Panc1 (cell line): ENCODE results near the gene ITGB5. TPM values are rescaled to one million over a fixed set of nuclear protein-coding genes. Genes with fewer than 3 reads are reported as not detected.

ENCODE experiments used
- ATAC-seq: fragments of 200-7000 bp; cut with Tn5 transposase; 2 replicates; pipeline ENCODE4 v1.9.1; 2020; ENCODE audit warnings: mild to moderate bottlenecking, moderate library complexity
- BruUV-seq: library from RNA; stranded (reverse); fragments of 400-500 nt; replicated peaks from 2 replicates; lab custom pipeline; 2021; lab: Mats Ljungman, UMichigan
- CTCF ChIA-PET: fragments of 300-600 bp; sonication (Branson Sonifier 250); formaldehyde crosslinking; loops from one replicate; lab custom pipeline; 2022; ENCODE audit warnings: antibody characterized with exemption; lab: Charles Lee
- POLR2A ChIA-PET: fragments of 300-600 bp; sonication (Branson Sonifier 250); formaldehyde crosslinking; loops from one replicate; lab custom pipeline; 2022; ENCODE audit warnings: antibody characterized with exemption; lab: Charles Lee
- DNase-seq: peaks from one replicate; pipeline ENCODE4 v3.0.0-alpha.2; 2010; ENCODE audit warnings: low read depth, low spot score
- H3K27ac ChIP-seq: 2 replicates; pipeline ENCODE4 v1.5.1; 2011; ENCODE audit warnings: mild to moderate bottlenecking, low read length, inconsistent platforms
- H3K27me3 ChIP-seq: fragments of 200-500 bp; sonication (Bioruptor generic); 2 replicates; pipeline ENCODE4 v1.6.0; 2014; ENCODE audit warnings: low read length, inconsistent platforms; ENCODE audit not compliant: control insufficient read depth, insufficient read depth
- H3K36me3 ChIP-seq: fragments of 200-500 bp; sonication (Bioruptor generic); 2 replicates; pipeline ENCODE4 v1.5.1; 2014; ENCODE audit warnings: inconsistent platforms, mild to moderate bottlenecking, low read length, moderate library complexity; ENCODE audit not compliant: control insufficient read depth, insufficient read depth
- H3K4me1 ChIP-seq: 2 replicates; pipeline ENCODE4 v1.5.1; 2011; ENCODE audit warnings: inconsistent platforms, mild to moderate bottlenecking, low read length, moderate library complexity; ENCODE audit not compliant: control insufficient read depth, insufficient read depth
- H3K4me3 ChIP-seq, 2 experiments: 2 replicates each; pipeline ENCODE4 v1.5.1; 2011 to 2012; ENCODE audit warnings: low read depth in 2 of 2, low read length in 2 of 2, mild to moderate bottlenecking in 2 of 2, inconsistent platforms in 1 of 2, moderate library complexity in 1 of 2
- H3K9me3 ChIP-seq: fragments of 200-500 bp; sonication (Bioruptor generic); 2 replicates; pipeline ENCODE4 v1.5.1; 2014; ENCODE audit warnings: low read depth, mild to moderate bottlenecking, inconsistent platforms, low read length, moderate library complexity; ENCODE audit not compliant: control insufficient read depth, insufficient read depth
- CTCF ChIP-seq: fragments of 450-650 bp; IDR thresholded peaks from 2 replicates; pipeline ENCODE4 v1.5.1; 2017; ENCODE audit warnings: mild to moderate bottlenecking
- POLR2AphosphoS5 ChIP-seq: IDR thresholded peaks from 2 replicates; pipeline ENCODE4 v1.6.1; 2012; ENCODE audit warnings: mild to moderate bottlenecking, low read depth, low read length, moderate library complexity
- REST ChIP-seq, 2 experiments: IDR thresholded peaks; 2 replicates each; pipeline ENCODE4 v1.6.1; 2011 to 2012; ENCODE audit warnings: low read depth in 2 of 2, control low read depth in 1 of 2, low read length in 1 of 2, mild to moderate bottlenecking in 1 of 2, moderate library complexity in 1 of 2; ENCODE audit not compliant: insufficient read depth in 1 of 2
- SIN3A ChIP-seq: IDR thresholded peaks from 2 replicates; pipeline ENCODE4 v1.6.1; 2012; ENCODE audit warnings: low read depth, mild to moderate bottlenecking, low read length, moderate library complexity, borderline replicate concordance; ENCODE audit not compliant: insufficient read depth
- TCF7L2 ChIP-seq: IDR thresholded peaks from 2 replicates; pipeline ENCODE4 v1.6.1; 2011; ENCODE audit warnings: mild to moderate bottlenecking, low read depth, low read length, inconsistent platforms
- in situ Hi-C: cut with HindIII; loops from 2 replicates; pipeline ENCODE4 v1.10.0; 2016; ENCODE audit warnings: low sequenced_read_pairs, low pct_unique_long_range_greater_than_20kb
- intact Hi-C: fragments of 100-400 bp; cut with micrococcal nuclease; formaldehyde crosslinking; loops from one replicate; pipeline ENCODE4 v1.10.0; 2022; ENCODE audit not compliant: unreplicated experiment
- total RNA-seq: library from RNA; stranded (reverse); gene quantifications from one replicate; pipeline ENCODE4 v1.2.1, GENCODE V29; 2021; ENCODE audit not compliant: unreplicated experiment

ITGB5 gene
- total RNA-seq, 1 experiment from 2014 or later: 446 TPM

- no peaks in the 10 kb centered on the region for H3K36me3 ChIP-seq
- TF ChIP-seq POLR2AphosphoS5: no peak
- no peak for TF ChIP-seq REST (IDR thresholded peaks at IDR 0.05; ENCODE audit: insufficient read depth in 1 of 2, low read depth in 2 of 2, low read length in 1 of 2)
- no peak for TF ChIP-seq TCF7L2
- TF ChIP-seq SIN3A: no peak
- no peak for TF ChIP-seq CTCF
- POLR2A ChIA-PET: no interaction called here
- H3K27ac ChIP-seq: no peak overlapping the region
- intact Hi-C loops: no loop called here
- no peak for ATAC-seq
- H3K4me1 ChIP-seq: no peaks in the 10 kb centered on the region
- no peaks in the 10 kb centered on the region for H3K27me3 ChIP-seq
- no peaks in the 10 kb centered on the region for H3K9me3 ChIP-seq
- no peak overlapping the region for H3K4me3 ChIP-seq
- no TSS peak for BruUV-seq
- no peak for DNase-seq
- CTCF ChIA-PET: no interaction called here
- in situ Hi-C loops: no loop called here
Measured at GRCh38 chr3:124805671-124806070, 81.5 kb downstream of the ITGB5 start.

- Histone ChIP-seq H3K4me1 (no peaks in the 10 kb centered on the region), H3K4me3 (no peak overlapping the region), H3K36me3 (no peaks in the 10 kb centered on the region), H3K9me3 (no peaks in the 10 kb centered on the region), H3K27ac (no peak overlapping the region), H3K27me3 (no peaks in the 10 kb centered on the region)
- BruUV-seq: no TSS peak
- in situ Hi-C loops: no loop called here
- DNase-seq (no peak), ATAC-seq (no peak)
- TF ChIP-seq TCF7L2 (no peak), POLR2AphosphoS5 (no peak), CTCF (no peak), REST (IDR thresholded peaks at IDR 0.05; ENCODE audit: insufficient read depth in 1 of 2, low read depth in 2 of 2, low read length in 1 of 2) (no peak), SIN3A (no peak)
- ChIA-PET CTCF (no interaction called here), POLR2A (no interaction called here)
- intact Hi-C loops: no loop called here
Measured at GRCh38 chr3:124804875-124805274, 82.3 kb downstream of the ITGB5 start.
